Right lobe of liver (tissue), 6 donors: ENCODE data around the gene MRPL49. TPM values are rescaled to one million over a fixed set of nuclear protein-coding genes. Genes with fewer than 3 reads are reported as not detected.

ENCODE experiments used
- ATAC-seq, 4 donors: fragments of 200-7000 bp; cut with Tn5 transposase; one replicate each; pipeline ENCODE4 v1.9.1; 2020; ENCODE audit warnings: mild to moderate bottlenecking in 4 of 4, moderate library complexity in 4 of 4
- DNase-seq, 3 donors: peaks; one replicate each; pipeline ENCODE4 v3.0.0-alpha.2; 2020
- H3K27ac ChIP-seq, 3 donors: fragments of 200-600 bp; one replicate each; pipeline ENCODE4 v1.8.0; 2022
- H3K27me3 ChIP-seq, 2 donors: fragments of 200-600 bp; one replicate each; pipeline ENCODE4 v1.8.0; 2022
- H3K36me3 ChIP-seq, 4 donors: fragments of 200-600 bp; sonication (generic) in 1 of 4; one replicate each; pipeline versions ENCODE4 v1.5.1 to v1.8.0; 2017 to 2022; ENCODE audit warnings: control low read depth in 1 of 4
- H3K4me1 ChIP-seq, 4 donors: fragments of 200-600 bp; sonication (generic) in 1 of 4; one replicate each; pipeline versions ENCODE4 v1.5.1 to v1.8.0; 2017 to 2022; ENCODE audit warnings: control low read depth in 1 of 4
- H3K4me3 ChIP-seq, 3 donors: fragments of 200-600 bp; one replicate each; pipeline ENCODE4 v1.8.0; 2022
- H3K9me3 ChIP-seq, 4 donors: fragments of 200-600 bp; sonication (generic) in 1 of 4; one replicate each; pipeline versions ENCODE4 v1.5.1 to v1.8.0; 2017 to 2022; ENCODE audit warnings: control low read depth in 1 of 4
- POLR2A ChIP-seq: fragments of 450-650 bp; IDR thresholded peaks from one replicate; pipeline ENCODE4 v1.6.1; 2017; ENCODE audit warnings: antibody characterized with exemption, mild to moderate bottlenecking
- WGBS: methylation state at CpG from one replicate; pipeline ENCODE4 v1.1.6; 2018; ENCODE audit warnings: low coverage, low lambda C conversion rate; ENCODE audit not compliant: insufficient coverage; ENCODE audit errors: missing lambda C conversion rate; 5-methylcytosine and 5-hydroxymethylcytosine counted together
- intact Hi-C, 2 donors: fragments of 100-400 bp; cut with DNase I; formaldehyde crosslinking; loops; one replicate each; pipeline versions ENCODE4 v1.11.2 to v1.14.1; 2022
- total RNA-seq, 6 experiments: library from RNA; depleted of rRNA in 2 of 6; stranded (reverse); fragments of >200 nt in 2 of 6; fragmentation: NEBNext Ultra II Directional in 3 of 6; extraction: Animal tissue kit (Norgen Biotek cat#: 25700) in 3 of 6; gene quantifications; one replicate each; pipeline versions ENCODE4 v1.1.0 to v1.2.4, GENCODE V29; 2016 to 2023
- TF ChIP-seq, protein P1 (sequence below), 4 donors: fragments of 200-600 bp in 3 of 4; fragments of 450-650 bp in 1 of 4; IDR thresholded peaks; one replicate each; pipeline versions ENCODE4 v1.5.1 to v1.8.0; 2016 to 2022; ENCODE audit warnings: antibody characterized with exemption in 4 of 4, mild to moderate bottlenecking in 2 of 4
- donor health status: DM: no; HTN: yes; CAD: no.
- donor health status: DM: no; HTN: no; CAD: no.
- donor health status: DM: no; HTN: no; CAD: no.
- donor health status: DM: no; HTN: yes; CAD: no.
- donor health status: DM: no; HTN: yes; CAD: no.

MRPL49 gene
- total RNA-seq, 6 experiments from 2014 or later: 26.3 to 51.7 (median 28.4) TPM

DNA sequence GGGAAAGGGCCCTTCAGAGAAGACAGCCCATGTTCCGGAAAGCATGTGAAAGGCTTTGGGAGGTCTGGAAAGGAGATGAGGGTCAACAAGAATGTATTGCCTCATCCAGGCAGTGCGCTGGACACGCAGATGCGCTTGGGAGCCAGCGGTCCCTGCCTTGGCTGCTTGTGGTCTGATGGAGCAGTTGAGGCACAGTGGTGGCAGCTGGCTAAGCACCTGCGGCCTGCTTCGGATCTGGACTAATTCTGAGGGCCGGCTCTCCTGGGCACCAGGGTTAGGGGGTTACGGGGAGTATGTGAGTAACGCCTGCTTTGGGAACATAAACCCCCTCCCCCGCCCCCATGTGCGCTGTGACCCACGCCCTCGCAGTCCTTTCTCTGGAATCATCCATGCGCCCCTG is 15.0 kb upstream of the MRPL49 start:
- H3K27me3 ChIP-seq: no peaks in the 10 kb centered on the region
- H3K4me3 ChIP-seq: no peak overlapping the region
- WGBS: 80% methylated on average over 1 of the region's 15 CpGs
- no peak overlapping the region for H3K27ac ChIP-seq
- DNase-seq (no peak), ATAC-seq (no peak)
- TF ChIP-seq, protein P1, sequence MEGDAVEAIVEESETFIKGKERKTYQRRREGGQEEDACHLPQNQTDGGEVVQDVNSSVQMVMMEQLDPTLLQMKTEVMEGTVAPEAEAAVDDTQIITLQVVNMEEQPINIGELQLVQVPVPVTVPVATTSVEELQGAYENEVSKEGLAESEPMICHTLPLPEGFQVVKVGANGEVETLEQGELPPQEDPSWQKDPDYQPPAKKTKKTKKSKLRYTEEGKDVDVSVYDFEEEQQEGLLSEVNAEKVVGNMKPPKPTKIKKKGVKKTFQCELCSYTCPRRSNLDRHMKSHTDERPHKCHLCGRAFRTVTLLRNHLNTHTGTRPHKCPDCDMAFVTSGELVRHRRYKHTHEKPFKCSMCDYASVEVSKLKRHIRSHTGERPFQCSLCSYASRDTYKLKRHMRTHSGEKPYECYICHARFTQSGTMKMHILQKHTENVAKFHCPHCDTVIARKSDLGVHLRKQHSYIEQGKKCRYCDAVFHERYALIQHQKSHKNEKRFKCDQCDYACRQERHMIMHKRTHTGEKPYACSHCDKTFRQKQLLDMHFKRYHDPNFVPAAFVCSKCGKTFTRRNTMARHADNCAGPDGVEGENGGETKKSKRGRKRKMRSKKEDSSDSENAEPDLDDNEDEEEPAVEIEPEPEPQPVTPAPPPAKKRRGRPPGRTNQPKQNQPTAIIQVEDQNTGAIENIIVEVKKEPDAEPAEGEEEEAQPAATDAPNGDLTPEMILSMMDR (IDR thresholded peaks at IDR 0.05): no peak
- TF ChIP-seq POLR2A: no peak
- no peaks in the 10 kb centered on the region for H3K9me3 ChIP-seq
- H3K4me1 ChIP-seq: peaks cover 0 to 41% (median 16%) of the 10 kb centered on the region in 4 donors
- H3K36me3 ChIP-seq: peaks cover 0 to 9% (median 3%) of the 10 kb centered on the region in 4 donors
- intact Hi-C loops: loop anchor here in 1 of 2 donors (10.0 kb wide), 1 partner anchor 72 kb away; no protein-coding TSS in a partner anchor

DNA sequence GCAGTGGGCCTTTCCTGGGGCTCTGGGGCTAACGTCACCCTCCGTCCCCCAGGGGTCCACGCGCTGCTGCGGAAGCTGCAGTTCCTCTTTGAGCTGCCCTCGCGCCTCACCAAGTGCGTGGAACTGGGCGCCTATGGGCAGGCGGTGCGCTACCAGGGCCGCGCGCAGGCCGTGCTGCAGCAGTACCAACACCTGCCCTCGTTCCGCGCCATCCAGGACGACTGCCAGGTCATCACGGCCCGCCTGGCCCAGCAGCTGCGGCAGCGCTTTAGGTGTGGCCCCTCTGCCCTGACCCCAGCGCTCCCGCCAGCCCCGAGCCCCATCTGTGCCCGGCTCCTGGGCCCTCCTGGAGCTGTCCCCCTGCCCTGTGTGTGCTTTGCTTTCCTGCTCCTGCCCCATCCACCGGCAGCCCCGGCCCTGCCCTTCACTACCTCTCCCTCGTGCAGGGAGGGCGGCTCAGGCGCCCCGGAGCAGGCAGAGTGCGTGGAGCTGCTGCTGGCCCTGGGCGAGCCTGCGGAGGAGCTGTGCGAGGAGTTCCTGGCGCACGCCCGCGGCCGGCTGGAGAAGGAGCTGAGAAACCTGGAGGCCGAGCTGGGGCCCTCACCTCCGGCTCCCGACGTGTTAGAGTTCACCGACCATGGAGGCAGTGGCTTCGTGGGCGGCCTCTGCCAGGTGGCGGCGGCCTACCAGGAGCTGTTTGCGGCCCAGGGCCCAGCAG is 14.2 kb upstream of the MRPL49 start:
- peak in 1 of 3 donors; percentile 23 for DNase-seq
- Histone ChIP-seq H3K27me3 (no peaks in the 10 kb centered on the region), H3K4me1 (peaks cover 0 to 37% (median 17%) of the 10 kb centered on the region in 4 donors), H3K36me3 (peaks cover 0 to 9% (median 3%) of the 10 kb centered on the region in 4 donors), H3K9me3 (no peaks in the 10 kb centered on the region), H3K27ac (no peak overlapping the region), H3K4me3 (no peak overlapping the region)
- 89% methylated on average over 9 of the region's 52 CpGs for WGBS
- no peak for ATAC-seq
- TF ChIP-seq, protein P1 (IDR thresholded peaks at IDR 0.05): no peak
- TF ChIP-seq POLR2A: no peak
- intact Hi-C loops: loop anchor here in 1 of 2 donors (10.0 kb wide), 1 partner anchor 73 kb away; no protein-coding TSS in a partner anchor

DNA sequence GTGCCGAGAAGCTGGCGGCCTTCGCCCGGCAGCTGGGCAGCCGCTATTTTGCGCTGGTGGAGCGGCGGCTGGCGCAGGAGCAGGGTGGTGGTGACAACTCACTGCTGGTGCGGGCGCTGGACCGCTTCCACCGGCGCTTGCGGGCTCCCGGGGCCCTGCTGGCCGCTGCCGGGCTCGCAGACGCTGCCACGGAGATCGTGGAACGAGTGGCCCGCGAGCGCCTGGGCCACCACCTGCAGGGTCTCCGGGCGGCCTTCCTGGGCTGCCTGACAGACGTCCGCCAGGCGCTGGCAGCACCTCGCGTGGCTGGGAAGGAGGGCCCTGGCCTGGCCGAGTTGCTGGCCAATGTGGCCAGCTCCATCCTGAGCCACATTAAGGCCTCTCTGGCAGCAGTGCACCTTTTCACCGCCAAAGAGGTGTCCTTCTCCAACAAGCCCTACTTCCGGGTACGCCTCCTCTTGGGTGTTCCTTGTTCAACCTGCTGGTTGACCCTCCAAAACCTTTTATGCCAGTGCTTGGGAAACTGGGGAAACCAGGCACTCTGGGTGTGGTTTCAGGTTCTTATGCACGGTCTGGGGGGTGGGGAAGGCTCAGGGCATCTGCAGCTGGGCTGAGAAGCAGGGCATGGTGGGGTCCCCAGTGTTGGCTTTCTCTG is 13.5 kb upstream of the MRPL49 start:
- Histone ChIP-seq H3K36me3 (peaks cover 0 to 9% (median 3%) of the 10 kb centered on the region in 4 donors), H3K9me3 (no peaks in the 10 kb centered on the region), H3K27ac (no peak overlapping the region), H3K4me3 (no peak overlapping the region), H3K27me3 (no peaks in the 10 kb centered on the region), H3K4me1 (peaks cover 0 to 37% (median 20%) of the 10 kb centered on the region in 4 donors)
- ATAC-seq (no peak), DNase-seq (peak in 1 of 3 donors; percentile 22)
- intact Hi-C loops: loop anchor here in 1 of 2 donors (10.0 kb wide), 1 partner anchor 74 kb away; no protein-coding TSS in a partner anchor
- WGBS: no CpG with 5 or more reads among the region's 38 CpGs
- TF ChIP-seq POLR2A: no peak
- TF ChIP-seq, protein P1 (IDR thresholded peaks at IDR 0.05): no peak

DNA sequence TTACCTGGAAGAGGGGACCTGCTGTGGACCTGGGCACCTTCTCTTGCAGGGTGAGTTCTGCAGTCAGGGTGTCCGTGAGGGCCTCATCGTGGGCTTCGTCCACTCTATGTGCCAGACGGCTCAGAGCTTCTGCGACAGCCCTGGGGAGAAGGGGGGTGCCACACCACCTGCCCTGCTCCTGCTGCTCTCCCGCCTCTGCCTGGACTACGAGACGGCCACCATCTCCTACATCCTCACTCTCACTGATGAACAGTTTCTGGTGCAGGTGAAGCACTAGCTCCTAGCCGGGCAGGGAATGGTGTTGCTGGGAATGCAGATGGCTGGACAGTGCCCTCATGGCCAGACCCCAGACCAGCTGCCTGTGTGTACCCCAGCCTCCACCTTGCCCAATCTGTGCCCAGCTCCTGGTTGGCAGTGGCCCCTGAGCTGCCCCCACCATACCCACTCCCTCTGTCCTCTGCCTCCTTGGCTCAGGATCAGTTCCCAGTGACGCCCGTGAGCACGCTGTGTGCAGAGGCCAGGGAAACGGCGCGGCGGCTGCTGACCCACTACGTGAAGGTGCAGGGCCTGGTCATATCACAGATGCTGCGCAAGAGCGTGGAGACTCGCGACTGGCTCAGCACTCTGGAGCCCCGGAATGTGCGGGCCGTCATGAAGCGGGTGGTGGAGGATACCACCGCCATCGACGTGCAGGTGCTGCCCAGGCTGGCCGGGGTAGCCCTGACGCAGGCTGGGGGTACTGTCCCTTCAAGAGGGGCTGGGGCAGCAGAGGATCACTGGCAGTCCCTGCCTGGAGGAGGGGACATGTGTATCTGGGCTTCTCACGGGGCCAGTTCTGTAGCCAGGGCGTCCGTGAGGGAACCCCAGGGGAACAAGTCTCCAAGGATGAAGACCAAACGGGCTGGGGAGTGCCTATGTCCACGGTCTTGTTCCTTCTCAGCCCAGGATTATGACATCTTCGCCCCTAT is 12.6 kb upstream of the MRPL49 start:
- DNase-seq (no peak), ATAC-seq (no peak)
- no peak for TF ChIP-seq POLR2A
- TF ChIP-seq, protein P1 (IDR thresholded peaks at IDR 0.05): no peak
- Histone ChIP-seq H3K27me3 (no peaks in the 10 kb centered on the region), H3K4me3 (no peak overlapping the region), H3K36me3 (peaks cover 0 to 9% (median 3%) of the 10 kb centered on the region in 4 donors), H3K9me3 (no peaks in the 10 kb centered on the region), H3K4me1 (peaks cover 0 to 34% (median 20%) of the 10 kb centered on the region in 4 donors), H3K27ac (no peak overlapping the region)
- intact Hi-C loops: loop anchor here in 1 of 2 donors (5.0 to 10.0 kb wide), 2 partner anchors 75 to 148 kb away; no protein-coding TSS in a partner anchor
- 60% methylated on average over 7 of the region's 36 CpGs for WGBS
